ENCODE measurements around the gene XKR7.

XKR7 gene

DNA sequence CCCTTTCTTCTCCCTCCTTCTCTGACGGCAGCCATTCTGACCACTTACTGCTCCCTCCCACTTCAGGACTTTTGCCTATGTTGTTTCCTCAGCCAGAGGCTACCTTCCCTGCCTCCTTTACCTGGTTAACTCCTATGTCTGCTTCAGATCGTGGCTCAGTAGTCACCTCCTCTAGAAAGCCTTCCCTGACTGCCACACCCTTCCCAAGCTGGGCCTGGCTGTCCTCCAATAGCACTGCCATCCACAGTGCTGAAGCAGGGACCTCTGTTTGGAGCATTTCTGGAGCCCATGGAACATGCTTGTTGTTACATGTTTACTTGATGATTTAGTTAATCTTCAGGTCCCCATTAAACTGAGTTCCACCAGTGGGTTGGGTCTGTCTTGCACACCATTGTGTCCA lies 13.8 kb downstream of the XKR7 start:
- DNase-seq, result no peak

DNA sequence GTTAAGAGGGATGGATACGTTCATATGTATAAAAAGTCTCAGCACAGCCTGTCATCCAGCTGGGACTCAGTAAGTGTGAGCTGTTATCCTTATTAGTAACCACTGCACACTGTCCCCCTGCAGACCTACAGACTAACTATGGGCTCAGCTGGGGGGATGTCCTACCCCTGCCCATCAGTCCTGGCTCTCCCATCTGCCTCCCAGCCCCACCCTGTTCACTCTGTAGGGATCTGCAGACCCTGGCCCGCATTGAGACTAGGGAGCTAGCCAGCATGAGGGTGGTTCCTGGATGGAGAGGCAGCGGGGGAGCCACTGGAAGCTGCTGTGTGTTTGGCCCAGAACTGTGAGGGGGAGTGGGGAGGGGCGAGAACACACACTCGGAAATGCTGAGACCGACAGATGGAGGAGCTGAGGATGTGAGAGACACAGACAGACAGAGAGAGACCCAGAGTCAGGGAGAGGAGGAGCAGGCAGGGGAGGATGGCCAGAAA lies 17.1 kb downstream of the XKR7 start:
- peak; percentile 75 for DNase-seq

DNA sequence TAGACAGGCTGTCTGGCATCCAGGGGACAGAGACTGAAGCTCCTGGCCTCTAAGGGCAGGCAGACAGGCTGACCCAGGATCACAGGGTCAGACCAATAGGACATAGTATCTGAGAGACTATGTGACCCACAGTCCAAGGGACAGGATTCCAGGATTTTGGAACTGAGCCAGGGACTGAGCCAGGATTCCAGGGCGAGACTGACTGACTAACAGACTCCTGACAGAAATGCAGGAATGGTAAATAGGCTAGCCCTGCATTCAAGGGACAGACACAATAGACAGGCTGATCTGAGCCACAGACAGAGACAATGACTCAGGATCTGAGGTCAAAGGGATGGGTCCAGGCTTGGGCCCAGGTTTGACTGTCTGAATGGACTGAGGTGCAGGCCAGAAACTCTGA lies 19.8 kb downstream of the XKR7 start:
- DNase-seq, result no peak

DNA sequence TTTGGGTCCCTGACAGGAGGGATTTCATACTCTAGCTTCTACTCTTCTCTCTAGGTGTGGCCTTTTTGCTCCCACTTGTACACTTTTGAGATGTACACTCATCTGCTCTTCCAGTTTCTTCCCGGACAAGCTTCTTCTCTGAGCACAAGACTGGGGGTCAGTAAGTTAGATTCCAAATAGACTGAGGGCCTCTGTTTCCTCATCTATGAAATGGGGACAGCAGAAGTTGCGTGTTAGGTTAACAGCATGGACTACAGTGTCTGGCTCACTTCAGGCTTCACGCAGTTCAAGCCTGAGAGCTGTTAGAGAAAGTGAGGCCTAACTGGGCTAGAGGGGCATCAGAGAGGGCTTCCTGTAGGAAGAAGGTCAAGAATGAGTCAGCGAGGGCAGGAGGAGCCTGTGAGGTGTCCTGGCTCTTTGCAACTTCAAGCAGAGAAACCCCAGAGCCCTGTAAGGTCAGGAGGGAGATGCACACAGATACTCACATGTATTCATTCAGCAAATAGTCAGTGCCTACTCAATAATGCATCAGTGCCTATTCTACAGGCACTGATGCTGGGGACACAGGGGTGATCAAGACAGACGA lies 20.6 kb downstream of the XKR7 start:
- no peak for DNase-seq

DNA sequence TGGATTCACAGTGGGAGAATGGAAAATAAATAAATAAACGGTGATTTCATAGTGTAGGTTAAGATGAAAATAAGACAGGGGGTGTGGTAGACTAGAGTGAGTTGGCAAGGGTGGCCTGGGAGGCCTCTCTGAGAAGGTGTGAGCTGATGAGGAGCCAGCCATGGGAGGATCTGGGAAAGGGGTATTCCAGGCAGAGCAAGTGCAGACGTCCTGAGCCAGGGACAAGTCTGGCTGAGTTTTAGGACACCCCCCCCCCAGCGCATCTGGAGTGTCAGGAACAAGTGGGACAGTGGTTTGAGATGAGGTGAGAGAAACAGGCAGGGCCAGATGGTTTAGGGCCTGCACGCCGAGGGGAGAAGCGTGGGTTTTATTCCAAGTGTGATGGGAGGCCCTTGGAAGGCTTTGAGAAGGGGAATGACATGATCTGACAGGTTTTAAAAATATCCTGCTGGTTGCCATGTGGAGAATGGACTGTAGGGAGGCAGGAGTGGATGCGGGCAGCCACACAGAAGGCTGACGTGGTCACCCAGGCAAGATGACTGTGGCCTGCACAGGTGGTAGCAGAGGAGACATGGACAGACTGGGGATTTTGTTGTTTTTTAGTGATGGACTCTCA lies 21.2 kb downstream of the XKR7 start:
- DNase-seq, result no peak

DNA sequence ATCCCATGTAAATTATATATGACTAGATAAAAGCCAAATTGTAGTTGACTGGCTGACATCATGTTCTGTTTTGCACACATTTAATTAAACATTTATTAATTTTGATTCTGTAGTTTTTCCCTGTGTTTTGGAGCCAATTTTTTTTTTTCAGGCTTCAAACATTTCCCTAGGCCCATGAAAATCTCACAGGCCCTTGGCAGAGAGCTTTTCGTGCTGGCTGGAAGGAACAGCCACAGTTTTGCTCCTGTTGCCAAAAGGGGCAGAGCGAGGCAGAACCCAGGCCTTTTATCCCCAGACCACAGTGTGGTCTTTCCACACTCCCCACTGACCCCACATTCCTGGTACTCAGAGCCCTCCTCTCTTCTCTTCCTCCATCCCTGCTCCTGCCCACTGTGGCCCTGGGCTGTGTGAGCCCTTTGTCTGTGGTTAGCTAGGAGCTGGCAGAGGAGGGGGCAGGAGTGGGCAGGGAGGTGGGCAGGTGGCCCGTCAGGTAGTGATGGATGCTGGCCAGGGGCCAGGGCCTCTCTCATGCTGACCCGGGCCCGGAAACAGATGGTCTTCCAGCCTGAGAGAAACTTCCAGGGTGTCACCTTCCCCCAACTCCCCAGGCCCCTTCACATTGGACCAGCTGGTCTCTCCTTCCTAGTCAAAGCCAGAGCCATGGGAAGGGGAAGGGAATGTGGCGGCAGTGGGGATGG lies 22.8 kb downstream of the XKR7 start:
- peak; percentile 65 for DNase-seq

DNA sequence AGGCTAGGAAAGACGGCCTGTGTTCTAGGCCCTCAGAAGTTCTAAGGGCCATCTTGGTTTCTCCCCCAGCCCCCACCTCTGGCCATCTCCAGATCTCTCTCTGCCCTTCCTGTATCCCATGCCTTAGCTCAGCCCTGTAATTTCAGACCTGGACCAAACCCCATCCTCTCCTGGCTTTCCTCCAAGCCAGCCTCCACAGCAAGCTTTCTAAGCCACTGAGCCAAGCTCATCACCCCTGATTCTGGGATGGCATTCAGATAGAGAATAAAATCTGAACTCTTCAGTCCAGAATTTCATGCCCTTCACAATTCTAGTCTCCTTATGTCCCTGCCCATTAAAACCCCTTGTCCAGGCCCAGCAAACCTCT lies 23.4 kb downstream of the XKR7 start:
- peak; percentile 63 for DNase-seq

DNA sequence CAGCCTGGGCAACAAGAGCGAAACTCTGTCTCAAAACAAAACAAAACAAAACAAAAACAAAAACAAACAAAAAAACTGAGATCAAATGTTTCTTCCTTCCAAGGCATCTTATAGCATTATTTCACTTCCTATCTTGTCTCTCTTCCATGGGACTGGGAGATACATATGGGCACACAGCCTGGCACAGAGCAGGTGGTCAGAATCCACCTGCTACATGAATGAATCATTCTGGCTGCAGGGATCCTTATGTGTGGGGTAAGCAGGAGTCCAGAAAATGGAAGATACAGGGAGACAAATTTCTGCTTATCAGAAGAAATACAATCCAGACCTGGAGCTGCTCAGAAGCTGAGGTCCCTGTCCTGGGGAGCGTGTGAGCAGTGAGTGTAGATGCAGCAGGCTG lies 24.1 kb downstream of the XKR7 start:
- DNase-seq, result no peak

DNA sequence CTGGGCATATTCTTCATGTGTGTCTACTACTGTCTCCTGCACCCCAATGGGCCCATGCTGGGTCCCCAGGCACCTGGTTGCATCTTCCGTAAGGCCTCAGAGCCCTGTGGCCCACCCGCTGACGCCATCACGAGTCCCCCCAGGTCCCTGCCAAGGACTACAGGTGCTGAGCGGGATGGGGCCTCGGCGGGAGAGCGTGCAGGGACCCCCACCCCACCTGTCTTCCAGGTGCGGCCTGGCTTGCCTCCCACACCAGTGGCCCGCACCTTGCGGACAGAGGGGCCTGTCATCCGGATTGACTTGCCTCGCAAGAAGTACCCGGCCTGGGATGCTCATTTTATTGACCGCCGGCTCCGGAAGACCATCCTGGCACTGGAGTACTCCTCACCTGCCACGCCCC lies 29.0 kb downstream of the XKR7 start:
- no peak for DNase-seq

DNA sequence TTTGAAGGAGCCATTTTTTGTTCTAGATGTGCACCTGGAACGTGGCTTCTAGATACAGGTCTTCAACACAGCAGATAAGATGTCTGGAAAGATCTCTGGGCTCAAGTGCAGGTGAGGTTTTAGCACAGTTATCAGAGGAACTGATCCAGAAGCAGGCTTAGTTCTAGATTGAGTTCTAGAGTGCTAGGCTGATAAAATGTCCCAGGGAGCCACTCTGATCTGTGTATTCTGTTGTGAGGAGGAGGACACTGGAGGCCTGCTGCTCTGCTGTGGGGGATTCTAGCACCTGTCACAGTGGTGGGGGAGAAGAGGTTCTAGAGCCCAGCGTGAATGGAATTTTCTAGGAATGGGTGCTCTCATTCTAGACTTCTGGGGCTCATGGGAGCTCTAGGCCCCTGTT lies 30.3 kb downstream of the XKR7 start:
- DNase-seq, result no peak

DNA sequence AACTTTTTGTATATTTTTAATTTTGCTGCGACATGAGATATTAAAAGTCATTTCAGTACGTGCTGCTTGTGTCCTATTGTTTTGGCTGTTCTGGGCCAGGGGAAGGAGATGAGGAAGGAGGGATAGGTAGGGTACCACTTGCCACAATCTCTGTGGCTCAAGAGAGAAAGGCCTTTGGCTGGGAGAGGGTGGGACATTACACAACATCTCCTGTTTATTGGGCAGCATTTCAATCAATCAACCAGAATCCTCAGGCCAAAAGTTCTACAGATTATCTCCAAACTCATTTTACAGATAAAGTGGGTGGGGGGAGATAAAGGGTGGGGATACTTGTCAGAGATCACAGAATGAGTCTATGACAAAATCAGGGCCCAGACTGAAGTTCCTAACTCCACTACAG lies 35.4 kb downstream of the XKR7 start:
- no peak for DNase-seq

DNA sequence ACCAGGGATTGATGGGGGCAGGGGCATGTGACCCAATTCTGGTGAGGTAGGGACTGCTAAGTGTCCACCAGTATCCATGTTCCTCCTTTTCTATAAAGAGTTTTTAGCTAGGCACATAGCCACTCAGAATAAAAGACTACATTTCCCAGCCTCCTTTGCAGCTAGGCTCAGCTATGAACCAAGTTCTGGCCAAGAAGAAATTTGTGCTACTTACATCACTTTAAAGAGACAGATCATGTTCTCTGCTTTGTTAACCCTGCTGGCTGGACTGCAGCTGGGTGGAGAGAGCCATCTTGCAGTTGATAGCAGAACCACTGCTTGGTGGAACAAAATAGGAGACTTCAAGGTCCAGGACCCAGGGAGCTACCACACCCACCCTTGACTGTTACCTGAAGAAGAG lies 37.0 kb downstream of the XKR7 start:
- DNase-seq, result no peak

DNA sequence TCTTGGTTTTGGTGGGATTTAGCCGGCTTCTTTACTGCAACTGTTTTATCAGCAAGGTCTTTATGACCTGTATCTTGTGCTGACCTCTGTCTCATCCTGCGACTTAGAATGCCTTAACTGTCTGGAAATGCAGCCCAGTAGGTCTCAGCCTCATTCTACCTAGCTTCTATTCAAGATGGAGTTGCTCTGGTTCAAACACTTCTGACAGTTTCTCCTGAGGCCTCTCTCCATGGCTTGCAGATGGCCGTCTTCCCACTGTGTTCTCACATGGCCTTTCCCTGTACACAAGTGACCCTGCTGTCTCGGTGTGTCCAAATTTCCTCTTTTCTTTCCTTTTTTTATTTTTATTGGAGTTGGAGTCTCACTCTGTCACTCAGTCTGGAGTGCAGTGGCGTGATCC lies 38.1 kb downstream of the XKR7 start:
- no peak for DNase-seq

DNA sequence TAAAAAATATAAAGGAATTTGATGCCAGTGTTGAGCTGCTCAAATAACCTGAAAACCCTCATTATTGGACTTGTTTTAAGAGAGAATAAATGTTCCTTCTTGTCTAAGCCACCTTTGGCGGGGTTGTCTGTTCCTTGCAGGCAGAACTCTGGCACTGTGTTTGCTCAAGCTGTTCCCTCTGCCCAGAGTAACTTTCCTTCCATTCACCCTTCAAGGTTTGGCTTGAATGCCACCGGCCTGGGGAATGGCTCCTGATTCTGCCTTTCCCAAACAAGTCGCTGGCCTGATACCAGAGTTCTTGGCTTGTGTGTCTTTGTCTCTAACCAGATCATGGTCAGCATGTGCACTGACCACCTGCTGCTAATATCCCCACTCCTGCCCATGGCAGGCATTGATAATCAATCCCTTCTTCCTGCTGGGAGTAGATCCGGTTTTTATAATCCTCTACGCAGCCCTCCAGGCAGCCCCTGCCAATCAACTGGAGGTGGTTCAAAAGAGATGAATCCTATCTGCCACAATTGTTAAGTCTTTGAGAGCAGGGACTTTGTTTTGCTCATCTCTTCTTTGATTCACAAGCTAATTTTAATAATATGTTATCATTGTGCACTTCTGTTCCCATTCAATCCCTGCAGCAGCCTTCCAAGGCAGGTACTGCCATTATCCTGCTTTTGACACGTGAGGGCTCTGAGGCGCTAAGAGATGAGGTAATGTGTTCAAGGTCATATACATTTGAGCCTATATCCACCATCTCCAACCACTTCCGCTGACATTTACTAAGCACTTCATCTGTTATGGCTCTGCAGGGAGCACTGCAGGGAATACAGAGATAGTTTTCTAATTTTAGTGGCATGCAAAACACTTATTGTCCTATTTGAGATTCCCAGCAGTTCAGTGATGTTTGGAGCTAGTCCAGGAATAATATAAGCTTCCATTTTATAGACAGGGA lies 39.2 kb downstream of the XKR7 start:
- DNase-seq, result peak; percentile 22

DNA sequence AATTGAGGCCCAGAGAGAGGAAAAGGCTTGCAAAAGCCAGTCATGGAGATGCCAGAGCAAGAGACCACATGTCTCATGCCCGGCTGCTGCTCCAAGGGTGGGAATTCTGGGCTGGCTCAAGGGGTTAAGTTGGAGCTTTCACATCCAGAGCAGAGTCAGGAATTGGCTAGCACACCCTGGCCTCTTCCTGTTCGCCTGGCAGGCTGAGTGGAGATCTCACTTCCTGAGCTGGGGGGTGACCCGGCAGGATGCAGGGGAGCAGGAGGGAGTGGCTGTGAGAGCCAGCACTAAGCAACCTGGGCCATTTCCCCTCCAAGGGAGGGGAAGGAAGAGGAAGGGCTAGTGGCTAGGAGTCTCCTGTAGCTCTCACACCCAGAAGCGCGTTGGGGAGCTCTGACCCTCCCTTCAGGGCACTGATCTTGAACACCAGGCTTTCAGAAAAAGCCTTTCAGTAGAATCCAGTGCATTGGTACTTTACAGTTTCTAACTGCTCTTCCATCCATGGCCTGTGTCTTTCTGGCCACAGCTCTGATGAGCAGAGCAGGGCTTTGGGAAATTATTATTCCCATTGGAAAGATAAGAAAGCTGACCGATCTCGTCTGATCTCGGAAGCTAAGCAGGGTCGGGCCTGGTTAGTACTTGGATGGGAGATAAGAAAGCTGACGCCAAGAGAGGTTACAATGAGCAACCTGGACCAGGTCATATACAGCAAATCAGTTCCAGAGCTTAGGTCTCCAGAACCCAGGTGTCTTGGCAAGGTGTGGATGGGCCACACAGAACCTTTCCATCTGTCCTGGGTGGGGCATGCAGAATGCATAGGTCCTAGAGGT lies 40.1 kb downstream of the XKR7 start:
- no peak for DNase-seq

DNA sequence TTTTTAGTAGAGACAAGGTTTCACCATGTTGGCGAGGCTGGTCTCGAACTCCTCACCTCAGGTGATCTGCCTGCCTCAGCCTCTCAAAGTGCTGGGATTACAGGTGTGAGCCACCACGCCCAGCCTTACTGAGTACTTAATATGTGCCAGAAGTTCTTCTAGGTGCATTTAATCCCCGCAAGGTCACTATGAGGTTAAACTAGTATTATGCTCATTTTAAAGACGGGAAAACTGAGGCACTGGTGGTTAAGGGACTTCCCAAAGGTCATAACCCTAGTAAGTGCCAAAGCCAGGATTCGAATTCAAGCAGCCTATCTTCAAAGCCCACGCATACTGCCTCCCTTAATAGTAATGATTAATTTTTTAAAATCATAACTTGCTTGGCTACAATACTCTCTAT lies 41.6 kb downstream of the XKR7 start:
- DNase-seq, result no peak

DNA sequence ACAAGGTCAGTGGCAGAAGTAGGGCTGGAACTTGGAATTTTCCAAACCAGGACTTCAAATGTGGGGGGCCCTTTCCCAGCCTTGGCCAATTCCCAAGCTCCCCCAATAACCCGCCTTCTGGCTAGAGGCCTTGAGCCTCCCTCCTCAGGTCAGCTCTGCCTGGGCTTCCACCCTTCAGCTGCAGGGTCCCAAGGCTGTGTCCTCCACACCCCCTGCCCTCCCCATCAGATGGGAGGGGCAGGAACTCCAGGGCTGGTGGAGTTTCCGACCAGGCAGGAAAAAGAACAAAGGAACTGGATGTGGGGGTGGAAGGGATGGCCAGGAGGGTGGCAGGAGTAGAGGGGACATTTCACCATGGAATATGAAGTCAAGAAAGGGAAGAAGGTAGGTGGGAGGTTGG lies 42.1 kb downstream of the XKR7 start, which contains the start of gene CCM2L:
CCM2L (plus strand) TSS at position 338 of the 400 bp plus-strand sequence; CDS start at position 355, 17 bp downstream.
- DNase-seq, result no peak

DNA sequence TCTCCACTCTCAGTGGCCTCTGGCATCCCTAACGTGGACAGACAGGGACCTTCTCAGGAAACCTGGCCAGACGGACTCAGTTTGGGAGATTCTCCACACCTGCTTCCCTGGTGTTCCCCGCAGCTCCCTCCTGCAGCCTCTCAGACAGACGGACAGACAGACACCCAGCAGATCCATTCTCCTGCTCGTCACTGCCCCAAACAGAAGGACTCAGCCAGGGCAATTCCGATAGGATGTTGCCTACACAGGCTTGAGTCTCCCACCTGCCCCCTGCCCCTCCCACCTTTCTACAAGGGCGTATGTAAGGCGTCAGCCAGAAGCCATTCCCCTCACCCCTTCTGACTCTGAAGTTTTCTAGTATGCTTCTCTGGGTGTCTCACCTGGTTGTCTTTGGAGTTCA lies 42.7 kb downstream of the XKR7 start:
- DNase-seq, result no peak

DNA sequence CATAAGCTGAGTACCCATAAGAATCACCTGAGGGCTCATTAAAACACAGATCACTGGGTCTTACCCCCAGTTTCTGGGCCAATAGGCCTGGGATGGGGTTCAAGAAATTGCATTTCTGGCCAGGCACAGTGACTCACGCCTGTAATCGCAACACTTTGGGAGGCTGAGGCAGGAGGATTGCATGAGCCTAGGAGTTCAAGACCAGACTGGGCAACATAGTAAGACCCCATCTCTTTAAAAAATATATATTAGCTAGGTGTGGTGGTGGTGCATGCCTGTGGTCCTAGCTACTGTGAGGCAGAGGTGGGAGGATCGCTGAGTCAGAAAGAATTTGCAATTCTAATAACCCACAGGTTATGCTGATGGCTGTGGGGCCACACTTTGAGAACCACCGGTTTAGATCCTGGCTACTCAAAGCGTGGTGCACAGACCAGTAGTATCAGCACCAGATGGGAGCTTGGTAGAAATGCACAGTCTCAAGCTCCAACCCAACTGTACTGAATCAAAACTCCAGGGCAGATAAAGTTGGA lies 44.3 kb downstream of the XKR7 start:
- no peak for DNase-seq

DNA sequence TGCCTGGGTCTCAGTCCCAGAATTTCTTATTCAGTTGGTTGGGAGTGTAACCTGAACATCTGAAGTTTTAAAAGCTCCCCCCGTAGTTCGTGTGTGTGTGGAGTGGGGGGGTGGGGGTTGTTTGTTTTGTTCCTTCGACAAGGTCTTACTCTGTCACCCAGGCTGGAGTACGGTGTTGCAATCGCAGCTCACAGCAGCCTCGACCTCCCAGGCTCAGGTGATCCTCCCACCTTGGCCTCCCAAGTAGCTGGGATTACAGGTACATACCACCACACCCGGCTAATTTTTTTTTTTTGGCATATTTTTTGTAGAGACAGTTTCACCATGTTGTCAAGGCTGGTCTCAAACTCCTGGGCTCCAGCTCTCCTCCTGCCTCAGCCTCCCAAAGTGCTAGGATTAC lies 45.4 kb downstream of the XKR7 start:
- no peak for DNase-seq

DNA sequence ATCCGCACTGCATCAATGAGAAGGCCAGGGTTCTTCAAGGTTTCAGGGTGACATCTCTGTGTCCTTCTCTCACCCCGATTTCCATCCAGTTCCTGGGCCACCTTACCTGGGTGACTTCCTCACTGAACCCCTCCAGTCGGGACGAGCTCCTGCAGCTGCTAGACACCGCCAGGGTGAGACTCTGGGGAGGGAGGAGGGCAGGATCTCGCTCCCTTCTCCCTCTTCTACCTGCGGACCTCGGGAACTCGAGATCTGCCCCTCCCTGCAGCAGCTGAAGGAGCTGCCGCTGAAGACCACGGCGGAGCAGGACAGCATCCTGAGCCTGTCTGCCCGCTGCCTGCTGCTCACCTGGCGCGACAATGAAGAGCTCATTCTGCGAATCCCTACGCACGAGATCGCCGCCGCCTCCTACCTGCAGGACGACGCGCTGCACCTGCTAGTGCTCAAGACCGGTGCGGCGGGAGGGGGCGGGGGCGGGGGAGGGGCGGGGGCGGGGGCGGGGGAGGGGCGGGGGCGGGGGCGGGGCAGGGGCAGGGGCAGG lies 49.8 kb downstream of the XKR7 start:
- no peak for DNase-seq

Data from NCI-H446 treated with DMSO at 0.1 percent for 48 hours (cell line).